ENCODE data around the gene RNF157.
"Not testable (repeated sequence)": the region's sequence is repeated elsewhere in the genome, so short reads cannot be mapped to it uniquely, and the experiment has no call there.

The RNF157 gene

DNA sequence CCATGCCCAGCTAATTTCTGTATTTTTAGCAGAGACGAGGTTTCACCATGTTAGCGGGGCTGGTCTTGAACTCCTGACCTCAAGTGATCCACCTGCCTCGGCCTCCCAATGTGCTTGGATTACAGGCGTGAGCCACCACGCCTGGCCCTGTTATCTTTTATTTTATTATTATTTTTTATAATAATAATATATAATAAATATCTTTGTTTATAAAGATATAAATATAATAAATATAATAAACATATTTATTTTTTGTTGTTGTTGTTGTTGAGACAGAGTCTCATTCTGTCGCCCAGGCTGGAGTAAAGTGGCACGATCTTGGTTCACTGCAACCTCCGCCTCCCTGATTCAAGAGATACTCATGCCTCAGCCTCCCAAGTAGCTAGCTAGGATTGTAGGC is 7.0 kb upstream of the RNF157 start:
- Histone ChIP-seq H4K20me1 (ENCODE audit: insufficient read depth, low read length) (no peaks in the 10 kb centered on the region), H3K27ac (ENCODE audit: low read length) (peak overlapping the region; percentile 90; the same call in 1 of the 2 replicates), H3K4me3 (ENCODE audit: low read length) (no peak overlapping the region), H3K4me2 (ENCODE audit: low read depth, low read length) (no peak overlapping the region; the same call in 1 of the 2 replicates), H3K9me3 (replicated peaks; ENCODE audit: insufficient read depth, low read length) (no peaks in the 10 kb centered on the region), H3K9ac (ENCODE audit: low read length) (peak overlapping the region; percentile 27; the same call in 1 of the 2 replicates), H3F3A (ENCODE audit: insufficient read depth, low read length) (peaks cover 28% of the 10 kb centered on the region), H3K36me3 (replicated peaks; ENCODE audit: insufficient read depth, low read length) (no peaks in the 10 kb centered on the region), H3K27me3 (replicated peaks; ENCODE audit: insufficient read depth, low read length) (no peaks in the 10 kb centered on the region), H2AFZ (ENCODE audit: low read length) (no peak overlapping the region), H3K9me2 (replicated peaks; ENCODE audit: insufficient read depth, low read length) (no peaks in the 10 kb centered on the region), H3K4me1 (ENCODE audit: low read length) (peaks cover 35% of the 10 kb centered on the region), H3K79me2 (ENCODE audit: low read length) (no peaks in the 10 kb centered on the region)
- DNase-seq: no peak
- TF ChIP-seq EZH2phosphoT487 (IDR thresholded peaks at IDR 0.05; ENCODE audit: low read length) (no peak), EZH2 (optimal IDR thresholded peaks at IDR 0.05; ENCODE audit: low read depth, low read length) (no peak)
- TF ChIP-seq, protein P1, sequence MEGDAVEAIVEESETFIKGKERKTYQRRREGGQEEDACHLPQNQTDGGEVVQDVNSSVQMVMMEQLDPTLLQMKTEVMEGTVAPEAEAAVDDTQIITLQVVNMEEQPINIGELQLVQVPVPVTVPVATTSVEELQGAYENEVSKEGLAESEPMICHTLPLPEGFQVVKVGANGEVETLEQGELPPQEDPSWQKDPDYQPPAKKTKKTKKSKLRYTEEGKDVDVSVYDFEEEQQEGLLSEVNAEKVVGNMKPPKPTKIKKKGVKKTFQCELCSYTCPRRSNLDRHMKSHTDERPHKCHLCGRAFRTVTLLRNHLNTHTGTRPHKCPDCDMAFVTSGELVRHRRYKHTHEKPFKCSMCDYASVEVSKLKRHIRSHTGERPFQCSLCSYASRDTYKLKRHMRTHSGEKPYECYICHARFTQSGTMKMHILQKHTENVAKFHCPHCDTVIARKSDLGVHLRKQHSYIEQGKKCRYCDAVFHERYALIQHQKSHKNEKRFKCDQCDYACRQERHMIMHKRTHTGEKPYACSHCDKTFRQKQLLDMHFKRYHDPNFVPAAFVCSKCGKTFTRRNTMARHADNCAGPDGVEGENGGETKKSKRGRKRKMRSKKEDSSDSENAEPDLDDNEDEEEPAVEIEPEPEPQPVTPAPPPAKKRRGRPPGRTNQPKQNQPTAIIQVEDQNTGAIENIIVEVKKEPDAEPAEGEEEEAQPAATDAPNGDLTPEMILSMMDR (IDR thresholded peaks at IDR 0.05; ENCODE audit: low read length): no peak

DNA sequence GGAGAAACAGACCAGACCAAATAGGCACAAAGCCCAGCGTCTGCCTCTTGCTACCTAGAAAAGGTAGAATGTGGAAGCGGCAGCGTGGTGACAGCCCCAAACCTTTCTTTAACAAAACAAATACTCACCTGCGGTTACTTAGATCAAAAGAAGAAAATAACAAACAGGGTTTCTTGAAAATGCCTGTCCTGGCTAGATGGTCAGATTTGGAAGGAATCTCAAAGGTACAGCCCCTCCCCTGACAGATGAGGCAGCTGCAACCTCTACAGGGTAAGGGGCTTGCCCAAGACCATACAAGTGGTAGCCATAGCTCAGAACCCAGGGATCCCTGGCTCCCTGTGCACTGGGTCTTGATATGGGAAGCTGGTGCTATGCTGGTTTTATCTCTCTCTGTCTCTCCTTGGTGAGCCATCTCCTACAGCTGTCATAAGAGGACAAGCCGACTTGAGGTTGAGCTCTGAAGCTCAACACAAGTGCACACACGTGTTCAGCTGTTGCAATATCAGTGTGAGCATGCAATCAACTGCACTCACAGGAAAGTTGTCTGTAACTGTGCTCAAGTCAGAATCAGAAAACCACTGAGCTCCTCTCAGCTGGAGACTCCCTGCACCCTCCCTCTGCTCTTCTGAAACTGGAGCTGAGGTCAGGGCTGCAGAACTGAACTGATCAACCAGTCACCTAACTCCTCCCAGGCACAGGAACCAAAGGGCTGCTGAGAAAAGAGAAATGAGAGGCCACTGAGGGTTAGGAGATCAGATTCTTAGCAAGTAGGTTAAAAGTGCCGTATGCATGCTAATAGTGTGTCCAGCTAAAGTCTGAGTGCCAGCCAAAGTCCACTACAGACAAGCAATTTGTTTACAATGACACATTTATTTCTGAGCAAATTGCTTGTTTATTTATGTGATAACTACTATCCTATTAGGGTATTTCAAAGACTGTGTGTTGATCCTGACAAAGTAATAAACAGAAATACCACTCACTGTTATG is 6.1 kb upstream of the RNF157 start:
- Histone ChIP-seq H3K4me1 (ENCODE audit: low read length) (peaks cover 31% of the 10 kb centered on the region), H3K9me3 (replicated peaks; ENCODE audit: insufficient read depth, low read length) (no peaks in the 10 kb centered on the region), H3K36me3 (replicated peaks; ENCODE audit: insufficient read depth, low read length) (no peaks in the 10 kb centered on the region), H3K27me3 (replicated peaks; ENCODE audit: insufficient read depth, low read length) (0 out of 2 replicates have a peak, but pooled peaks cover under 1% of the 10 kb centered on the region), H3K27ac (ENCODE audit: low read length) (peak overlapping the region; percentile 90), H4K20me1 (ENCODE audit: insufficient read depth, low read length) (no peaks in the 10 kb centered on the region), H3K9me2 (replicated peaks; ENCODE audit: insufficient read depth, low read length) (no peaks in the 10 kb centered on the region), H2AFZ (ENCODE audit: low read length) (peak overlapping the region; percentile 41), H3F3A (ENCODE audit: insufficient read depth, low read length) (peaks cover 28% of the 10 kb centered on the region), H3K4me2 (ENCODE audit: low read depth, low read length) (peak overlapping the region; percentile 70), H3K9ac (ENCODE audit: low read length) (peak overlapping the region; percentile 64), H3K79me2 (ENCODE audit: low read length) (no peaks in the 10 kb centered on the region), H3K4me3 (ENCODE audit: low read length) (peak overlapping the region; percentile 27)
- peak; percentile 98 for DNase-seq
- TF ChIP-seq EZH2phosphoT487 (IDR thresholded peaks at IDR 0.05; ENCODE audit: low read length) (no peak), EZH2 (optimal IDR thresholded peaks at IDR 0.05; ENCODE audit: low read depth, low read length) (no peak)
- TF ChIP-seq, protein P1 (IDR thresholded peaks at IDR 0.05; ENCODE audit: low read length): no peak

DNA sequence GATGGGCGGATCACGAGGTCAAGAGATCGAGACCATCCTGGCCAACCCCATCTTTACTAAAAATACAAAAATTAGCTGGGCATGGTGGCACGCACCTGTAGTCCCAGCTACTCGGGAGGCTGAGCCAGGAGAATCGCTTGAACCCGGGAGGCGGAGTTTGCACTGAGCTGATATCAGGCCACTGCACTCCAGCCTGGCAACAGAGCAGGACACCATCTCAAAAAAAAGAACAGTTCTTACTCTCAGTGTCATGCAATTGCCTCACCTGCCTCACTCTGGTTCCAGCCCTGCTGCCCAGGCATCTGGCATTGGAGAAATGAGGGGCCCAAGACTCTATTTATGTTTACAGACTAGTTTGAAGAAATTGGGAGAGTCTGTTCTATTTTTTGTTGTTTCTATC is 4.4 kb upstream of the RNF157 start:
- not testable (repeated sequence) for H3K36me3 ChIP-seq (replicated peaks; ENCODE audit: insufficient read depth, low read length); H3K79me2 ChIP-seq (ENCODE audit: low read length); H3K27ac ChIP-seq (ENCODE audit: low read length); H3K9ac ChIP-seq (ENCODE audit: low read length); H2AFZ ChIP-seq (ENCODE audit: low read length); H3K27me3 ChIP-seq (replicated peaks; ENCODE audit: insufficient read depth, low read length); H4K20me1 ChIP-seq (ENCODE audit: insufficient read depth, low read length); DNase-seq; H3K9me2 ChIP-seq (replicated peaks; ENCODE audit: insufficient read depth, low read length); H3K9me3 ChIP-seq (replicated peaks; ENCODE audit: insufficient read depth, low read length); H3K4me2 ChIP-seq (ENCODE audit: low read depth, low read length); H3K4me3 ChIP-seq (ENCODE audit: low read length)
- H3F3A ChIP-seq (ENCODE audit: insufficient read depth, low read length): peaks cover 24% of the 10 kb centered on the region
- peaks cover 25% of the 10 kb centered on the region for H3K4me1 ChIP-seq (ENCODE audit: low read length)

Data from MM.1S (cell line).